Fibroblast of skin of right biceps (primary cell): Measurements from ENCODE around the gene C19orf18.

ENCODE experiments used
- DNase-seq: peaks from one replicate; pipeline ENCODE4 v3.0.0-alpha.2; 2013

Gene C19orf18

GRCh38 chr19:57947088-57947418, 27.3 kb downstream of the C19orf18 start:
- DNase-seq = no peak

GRCh38 chr19:57946316-57946715, 28.0 kb downstream of the C19orf18 start:
- no peak for DNase-seq

GRCh38 chr19:57941593-57941992, 32.7 kb downstream of the C19orf18 start:
- no peak for DNase-seq

GRCh38 chr19:57935731-57936130, 38.6 kb downstream of the C19orf18 start:
- no peak for DNase-seq

- DNase-seq = peak; percentile 88
These were observed 39.3 kb downstream of the C19orf18 start, which contains the start of gene ZNF418 for GRCh38 chr19:57934820-57935665. Gene ZNF418 (minus strand): TSS chr19:57935402. CDS start chr19:57933822, 1,580 bp downstream.

- DNase-seq = no peak
These were observed 46.7 kb downstream of the C19orf18 start for GRCh38 chr19:57927587-57927986.

- DNase-seq = peak; percentile 97
These were observed 58.0 kb downstream of the C19orf18 start, which contains the start of gene ZNF417 for GRCh38 chr19:57916168-57916995. Gene ZNF417 (minus strand): TSS chr19:57916592. CDS start chr19:57916411, 181 bp downstream.

- no peak for DNase-seq
These were observed 59.8 kb downstream of the C19orf18 start for GRCh38 chr19:57914531-57914930.
